Measurements from ENCODE around the gene CORO7. TPM values are rescaled to one million over a fixed set of nuclear protein-coding genes. Genes with fewer than 3 reads are reported as not detected.

CORO7 gene
- total and polyA plus RNA-seq, 2 donors (not counting 1 experiment from before 2014, with no cell fraction given), result 117 to 230 TPM

- ChIA-PET CTCF (interaction anchor here (1.2 to 5.6 kb wide), 3 partner anchors 9 to 41 kb away, joined by 3 to 112 read pairs (median 3); no protein-coding TSS in a partner anchor), POLR2A (interaction anchor here (1.1 kb wide), 1 partner anchor 41 kb away, joined by 3 read pairs; no protein-coding TSS in a partner anchor)
- Histone ChIP-seq H3K4me3 (ENCODE audit: control extremely low read depth in 1 of 5, extremely low read depth in 1 of 5, insufficient read depth in 1 of 5, low read depth in 2 of 5, low read length in 4 of 5) (no peak overlapping the region), H3K27me3 (replicated peaks in 1 of 4; ENCODE audit: control extremely low read depth in 1 of 4, control insufficient read depth in 3 of 4, insufficient read depth in 4 of 4, low read length in 3 of 4) (no peaks in the 10 kb centered on the region), H3K4me1 (ENCODE audit: control insufficient read depth in 2 of 2, insufficient read depth in 2 of 2, low read length in 2 of 2) (peaks cover 6 to 41% of the 10 kb centered on the region in 2 donors), H3K9ac (ENCODE audit: low read length) (no peak overlapping the region), H2AFZ (ENCODE audit: insufficient read depth, low read depth, low read length, poor library complexity, severe bottlenecking) (no peak overlapping the region), H3K9me3 (ENCODE audit: control extremely low read depth in 1 of 3, control insufficient read depth in 2 of 3, insufficient read depth in 1 of 3, low read length in 2 of 3) (peaks cover 0 to 3% (median 0%) of the 10 kb centered on the region in 3 donors), H4K20me1 (ENCODE audit: control insufficient read depth, insufficient read depth, low read length, poor library complexity, severe bottlenecking) (peaks cover 49% of the 10 kb centered on the region), H3K27ac (ENCODE audit: low read length in 2 of 2) (no peak overlapping the region), H3K36me3 (replicated peaks in 1 of 2; ENCODE audit: control extremely low read depth in 1 of 2, control insufficient read depth in 1 of 2, extremely low read depth in 1 of 2, insufficient read depth in 2 of 2, low read length in 1 of 2) (peaks cover 1 to 78% of the 10 kb centered on the region in 2 experiments), H3K79me2 (ENCODE audit: control insufficient read depth, insufficient read depth, low read length) (no peaks in the 10 kb centered on the region), H3K4me2 (replicated peaks; ENCODE audit: low read depth, low read length, poor library complexity, severe bottlenecking) (no peak overlapping the region)
- 98% methylated on average over 22 of the region's 28 CpGs for WGBS (ENCODE audit: insufficient coverage)
- intact Hi-C loops (cut with micrococcal nuclease), result no loop called here
- Mint-ChIP-seq H3K4me1 (peaks cover 21% of the 10 kb centered on the region), H3K27me3 (no peaks in the 10 kb centered on the region), H3K9me3 (ENCODE audit: insufficient read depth) (no peaks in the 10 kb centered on the region), H3K27ac (no peak overlapping the region), H3K4me3 (no peak overlapping the region)
- TF ChIP-seq CTCF (IDR thresholded peaks at IDR 0.05) (no peak), EZH2 (IDR thresholded peaks at IDR 0.05; ENCODE audit: borderline replicate concordance, insufficient read depth, low read depth, low read length, poor library complexity, severe bottlenecking) (no peak)
- ATAC-seq (ENCODE audit: low read depth) (no peak), DNase-seq (no peak)
These were observed 55.1 kb downstream of the CORO7 start for GRCh38 chr16:4361033-4361943.

GRCh38 chr16:4360538-4361021, 55.8 kb downstream of the CORO7 start:
- Histone ChIP-seq H3K9ac (ENCODE audit: low read length) (no peak overlapping the region), H3K4me2 (replicated peaks; ENCODE audit: low read depth, low read length, poor library complexity, severe bottlenecking) (no peak overlapping the region), H3K4me1 (ENCODE audit: control insufficient read depth in 2 of 2, insufficient read depth in 2 of 2, low read length in 2 of 2) (peaks cover 4 to 34% of the 10 kb centered on the region in 2 donors), H2AFZ (ENCODE audit: insufficient read depth, low read depth, low read length, poor library complexity, severe bottlenecking) (no peak overlapping the region), H3K9me3 (ENCODE audit: control extremely low read depth in 1 of 3, control insufficient read depth in 2 of 3, insufficient read depth in 1 of 3, low read length in 2 of 3) (peaks cover 0 to 3% (median 0%) of the 10 kb centered on the region in 3 donors), H3K36me3 (replicated peaks in 1 of 2; ENCODE audit: control extremely low read depth in 1 of 2, control insufficient read depth in 1 of 2, extremely low read depth in 1 of 2, insufficient read depth in 2 of 2, low read length in 1 of 2) (peaks cover 1 to 75% of the 10 kb centered on the region in 2 experiments), H3K27ac (ENCODE audit: low read length in 2 of 2) (no peak overlapping the region), H3K79me2 (ENCODE audit: control insufficient read depth, insufficient read depth, low read length) (no peaks in the 10 kb centered on the region), H3K4me3 (ENCODE audit: control extremely low read depth in 1 of 5, extremely low read depth in 1 of 5, insufficient read depth in 1 of 5, low read depth in 2 of 5, low read length in 4 of 5) (no peak overlapping the region), H4K20me1 (ENCODE audit: control insufficient read depth, insufficient read depth, low read length, poor library complexity, severe bottlenecking) (peaks cover 42% of the 10 kb centered on the region), H3K27me3 (replicated peaks in 1 of 4; ENCODE audit: control extremely low read depth in 1 of 4, control insufficient read depth in 3 of 4, insufficient read depth in 4 of 4, low read length in 3 of 4) (no peaks in the 10 kb centered on the region)
- ChIA-PET CTCF (interaction anchor here (1.3 to 5.6 kb wide), 5 partner anchors 9 to 188 kb away, joined by 3 to 112 read pairs (median 6); no protein-coding TSS in a partner anchor), POLR2A (no interaction called here)
- no peak overlapping the region for H3K27ac Mint-ChIP-seq
- no peak for TF ChIP-seq EZH2 (IDR thresholded peaks at IDR 0.05; ENCODE audit: borderline replicate concordance, insufficient read depth, low read depth, low read length, poor library complexity, severe bottlenecking)
- no peak for TF ChIP-seq CTCF (IDR thresholded peaks at IDR 0.05)
- no peak overlapping the region for H3K4me3 Mint-ChIP-seq
- ATAC-seq (ENCODE audit: low read depth) (no peak), DNase-seq (no peak)
- intact Hi-C loops (cut with micrococcal nuclease), result no loop called here
- no peaks in the 10 kb centered on the region for H3K27me3 Mint-ChIP-seq
- no peaks in the 10 kb centered on the region for H3K9me3 Mint-ChIP-seq (ENCODE audit: insufficient read depth)
- H3K4me1 Mint-ChIP-seq, result peaks cover 19% of the 10 kb centered on the region
- WGBS (ENCODE audit: insufficient coverage), result 98% methylated on average over 7 of the region's 11 CpGs
